Measurements from ENCODE around the gene ANKRD24.

ANKRD24 gene

GRCh38 chr19:4174895-4175668, 7.4 kb upstream of the ANKRD24 start:
- DNase-seq (ENCODE audit: low read depth) = no peak
- no peak overlapping the region for H3K4me3 ChIP-seq (ENCODE audit: low read depth, low read length)
- TF ChIP-seq CTCF (IDR thresholded peaks at IDR 0.05; ENCODE audit: low read depth, low read length, missing control alignments) = no peak

- DNase-seq (ENCODE audit: low read depth) = no peak
- no peak for TF ChIP-seq CTCF (IDR thresholded peaks at IDR 0.05; ENCODE audit: low read depth, low read length, missing control alignments)
- H3K4me3 ChIP-seq (ENCODE audit: low read depth, low read length) = no peak overlapping the region
Observed at GRCh38 chr19:4175669-4175931, 6.9 kb upstream of the ANKRD24 start.

GRCh38 chr19:4177146-4177545, 5.3 kb upstream of the ANKRD24 start:
- no peak for DNase-seq (ENCODE audit: low read depth)
- no peak overlapping the region for H3K4me3 ChIP-seq (ENCODE audit: low read depth, low read length)
- TF ChIP-seq CTCF (IDR thresholded peaks at IDR 0.05; ENCODE audit: low read depth, low read length, missing control alignments) = no peak

GRCh38 chr19:4178990-4179389, 3.5 kb upstream of the ANKRD24 start:
- no peak for TF ChIP-seq CTCF (IDR thresholded peaks at IDR 0.05; ENCODE audit: low read depth, low read length, missing control alignments)
- H3K4me3 ChIP-seq (ENCODE audit: low read depth, low read length) = no peak overlapping the region
- DNase-seq (ENCODE audit: low read depth) = no peak

GRCh38 chr19:4181053-4181508, 1.4 kb upstream of the ANKRD24 start:
- H3K4me3 ChIP-seq (ENCODE audit: low read depth, low read length) = peak overlapping the region; percentile 24
- DNase-seq (ENCODE audit: low read depth) = no peak
- no peak for TF ChIP-seq CTCF (IDR thresholded peaks at IDR 0.05; ENCODE audit: low read depth, low read length, missing control alignments)

- no peak for DNase-seq (ENCODE audit: low read depth)
- no peak for TF ChIP-seq CTCF (IDR thresholded peaks at IDR 0.05; ENCODE audit: low read depth, low read length, missing control alignments)
- no peak overlapping the region; the same call in 1 of the 2 replicates for H3K4me3 ChIP-seq (ENCODE audit: low read depth, low read length)
Observed at GRCh38 chr19:4183967-4184717, 1.7 kb downstream of the ANKRD24 start.

All from GM12864 (cell line).